HepG2 (cell line): Measurements from ENCODE around the gene SNRPD3. TPM values are rescaled to one million over a fixed set of nuclear protein-coding genes. Genes with fewer than 3 reads are reported as not detected.

Experiments used
- FOXK1 ChIP-seq: sonication (generic); formaldehyde crosslinking; IDR thresholded peaks from 2 replicates; pipeline ENCODE4 v1.4.0; 2020; ENCODE audit warnings: low read depth, missing genetic modification reagents, borderline replicate concordance
- HDAC1 ChIP-seq: sonication (generic); formaldehyde crosslinking; IDR thresholded peaks from 2 replicates; pipeline ENCODE4 v1.5.1; 2020; ENCODE audit warnings: mild to moderate bottlenecking, missing genetic modification reagents
- HNRNPK ChIP-seq: fragments of 200-400 bp; formaldehyde crosslinking; IDR thresholded peaks from 2 replicates; pipeline ENCODE4 v1.6.1; 2018; ENCODE audit warnings: low read length, low read depth, moderate library complexity, mild to moderate bottlenecking; ENCODE audit not compliant: poor library complexity, severe bottlenecking
- HOXA3 ChIP-seq: sonication (generic); formaldehyde crosslinking; IDR thresholded peaks from 2 replicates; pipeline ENCODE4 v1.5.0; 2020; ENCODE audit warnings: missing genetic modification reagents
- MEIS1 ChIP-seq: sonication (generic); formaldehyde crosslinking; IDR thresholded peaks from 2 replicates; pipeline ENCODE4 v1.9.0; 2021; ENCODE audit warnings: mild to moderate bottlenecking, missing genetic modification reagents, moderate library complexity, borderline replicate concordance
- NCOA2 ChIP-seq: sonication (generic); formaldehyde crosslinking; IDR thresholded peaks from 2 replicates; pipeline ENCODE4 v1.8.0; 2022; ENCODE audit warnings: inconsistent platforms
- POLR2AphosphoS2 ChIP-seq: IDR thresholded peaks from 2 replicates; pipeline ENCODE4 v1.6.1; 2011; ENCODE audit warnings: low read depth, low read length, improper control_type of control experiment
- PPARG ChIP-seq: conservative IDR thresholded peaks from 2 replicates; pipeline ENCODE4 v1.6.1; 2016; ENCODE audit warnings: missing biosample characterization, missing genetic modification reagents
- RBM22 ChIP-seq: fragments of 200-400 bp; formaldehyde crosslinking; optimal IDR thresholded peaks from 2 replicates; pipeline ENCODE3; 2017; ENCODE audit warnings: mild to moderate bottlenecking, low read length, moderate library complexity
- RXRB ChIP-seq: IDR thresholded peaks from 2 replicates; pipeline ENCODE4 v1.6.1; 2016; ENCODE audit warnings: borderline replicate concordance, missing genetic modification reagents, missing compliant biosample characterization
- SATB2 ChIP-seq: sonication (generic); formaldehyde crosslinking; IDR thresholded peaks from 2 replicates; pipeline ENCODE4 v1.5.0; 2020; ENCODE audit warnings: missing genetic modification reagents
- SKI ChIP-seq: fragments of 450-650 bp; IDR thresholded peaks from one replicate; pipeline ENCODE4 v1.6.1; 2018; ENCODE audit warnings: mild to moderate bottlenecking; ENCODE audit not compliant: partially characterized antibody
- TGIF2 ChIP-seq: IDR thresholded peaks from 2 replicates; pipeline ENCODE4 v1.6.1; 2016; ENCODE audit warnings: control low read depth, missing compliant biosample characterization
- WIZ ChIP-seq: sonication (generic); formaldehyde crosslinking; IDR thresholded peaks from 2 replicates; pipeline ENCODE4 v1.5.1; 2020; ENCODE audit warnings: mild to moderate bottlenecking, missing genetic modification reagents
- ZBTB1 ChIP-seq: sonication (generic); formaldehyde crosslinking; IDR thresholded peaks from 2 replicates; pipeline ENCODE4 v1.4.0; 2020; ENCODE audit warnings: missing genetic modification reagents, borderline replicate concordance
- ZFP36 ChIP-seq: fragments of 150-350 bp; IDR thresholded peaks from 2 replicates; pipeline ENCODE4 v1.6.1; 2018; ENCODE audit warnings: borderline replicate concordance, low read length, low read depth; ENCODE audit not compliant: partially characterized antibody
- ZNF10 ChIP-seq: sonication (generic); formaldehyde crosslinking; IDR thresholded peaks from 2 replicates; pipeline ENCODE4 v1.4.0; 2020; ENCODE audit warnings: mild to moderate bottlenecking, low read depth, missing genetic modification reagents, borderline replicate concordance
- ZNF225 ChIP-seq: sonication (generic); formaldehyde crosslinking; IDR thresholded peaks from 2 replicates; pipeline ENCODE4 v1.4.0; 2020; ENCODE audit warnings: mild to moderate bottlenecking, missing genetic modification reagents
- ZNF382 ChIP-seq: sonication (generic); formaldehyde crosslinking; IDR thresholded peaks from 2 replicates; pipeline ENCODE4 v1.5.0; 2020; ENCODE audit warnings: missing genetic modification reagents, mild to moderate bottlenecking, borderline replicate concordance
- ZNF414 ChIP-seq: sonication (generic); formaldehyde crosslinking; IDR thresholded peaks from 2 replicates; pipeline ENCODE4 v1.5.0; 2020; ENCODE audit warnings: missing genetic modification reagents
- ZNF510 ChIP-seq: sonication (generic); formaldehyde crosslinking; IDR thresholded peaks from 2 replicates; pipeline ENCODE4 v1.4.0; 2020; ENCODE audit warnings: low read depth, mild to moderate bottlenecking, missing genetic modification reagents
- ZNF572 ChIP-seq: sonication (generic); formaldehyde crosslinking; IDR thresholded peaks from 2 replicates; pipeline ENCODE4 v1.5.1; 2020; ENCODE audit warnings: mild to moderate bottlenecking, missing genetic modification reagents
- ZNF629 ChIP-seq: sonication (generic); formaldehyde crosslinking; conservative IDR thresholded peaks from 2 replicates; pipeline ENCODE4 v1.5.0; 2020; ENCODE audit warnings: missing genetic modification reagents
- ZNF644 ChIP-seq: IDR thresholded peaks from 2 replicates; pipeline ENCODE4 v1.6.1; 2016; ENCODE audit warnings: low read depth
- ZNF703 ChIP-seq: sonication (generic); formaldehyde crosslinking; IDR thresholded peaks from 2 replicates; pipeline ENCODE4 v1.5.1; 2020; ENCODE audit warnings: missing genetic modification reagents, mild to moderate bottlenecking, moderate library complexity, borderline replicate concordance
- ZNF709 ChIP-seq: sonication (generic); formaldehyde crosslinking; IDR thresholded peaks from 2 replicates; pipeline ENCODE4 v1.5.0; 2020; ENCODE audit warnings: mild to moderate bottlenecking, missing genetic modification reagents
- ZNF788 ChIP-seq: sonication (generic); formaldehyde crosslinking; IDR thresholded peaks from 2 replicates; pipeline ENCODE4 v1.5.0; 2020; ENCODE audit warnings: mild to moderate bottlenecking, missing genetic modification reagents, borderline replicate concordance
- ZSCAN12 ChIP-seq: sonication (generic); formaldehyde crosslinking; IDR thresholded peaks from 2 replicates; pipeline ENCODE4 v1.9.0; 2021; ENCODE audit warnings: mild to moderate bottlenecking, missing genetic modification reagents
- polyA plus RNA-seq, 8 experiments: library from polyadenylated mRNA; depleted of rRNA in 3 of 8; stranded (reverse) in 7 of 8; unstranded in 1 of 8; fragments of >200 nt; fragmentation: Illumina TruSeq in 4 of 8; extraction: Trizol in 4 of 8; gene quantifications; 2 replicates each; pipeline versions ENCODE4 v1.2.1 to v1.2.3, GENCODE V29; 2011 to 2016; ENCODE audit warnings: low read depth in 4 of 8, missing spikeins in 1 of 8, mixed read lengths in 1 of 8; ENCODE audit not compliant: insufficient read depth in 1 of 8
- total RNA-seq, 5 experiments: library from RNA; depleted of rRNA; stranded (reverse); fragments of >200 nt; fragmentation: Illumina TruSeq; extraction: Trizol; gene quantifications; 2 replicates each; pipeline ENCODE4 v1.2.3, GENCODE V29; 2016; ENCODE audit warnings: low read depth in 1 of 5
- TF ChIP-seq, protein P1 (sequence below): sonication (generic); formaldehyde crosslinking; IDR thresholded peaks from 2 replicates; pipeline ENCODE4 v1.5.0; 2020; ENCODE audit warnings: mild to moderate bottlenecking, missing genetic modification reagents, borderline replicate concordance

SNRPD3 gene
- total and polyA plus RNA-seq, 2 of the 13 experiments (the other 11 are each of a cell fraction or from before 2014, with no cell fraction given): 110 to 209 TPM

DNA sequence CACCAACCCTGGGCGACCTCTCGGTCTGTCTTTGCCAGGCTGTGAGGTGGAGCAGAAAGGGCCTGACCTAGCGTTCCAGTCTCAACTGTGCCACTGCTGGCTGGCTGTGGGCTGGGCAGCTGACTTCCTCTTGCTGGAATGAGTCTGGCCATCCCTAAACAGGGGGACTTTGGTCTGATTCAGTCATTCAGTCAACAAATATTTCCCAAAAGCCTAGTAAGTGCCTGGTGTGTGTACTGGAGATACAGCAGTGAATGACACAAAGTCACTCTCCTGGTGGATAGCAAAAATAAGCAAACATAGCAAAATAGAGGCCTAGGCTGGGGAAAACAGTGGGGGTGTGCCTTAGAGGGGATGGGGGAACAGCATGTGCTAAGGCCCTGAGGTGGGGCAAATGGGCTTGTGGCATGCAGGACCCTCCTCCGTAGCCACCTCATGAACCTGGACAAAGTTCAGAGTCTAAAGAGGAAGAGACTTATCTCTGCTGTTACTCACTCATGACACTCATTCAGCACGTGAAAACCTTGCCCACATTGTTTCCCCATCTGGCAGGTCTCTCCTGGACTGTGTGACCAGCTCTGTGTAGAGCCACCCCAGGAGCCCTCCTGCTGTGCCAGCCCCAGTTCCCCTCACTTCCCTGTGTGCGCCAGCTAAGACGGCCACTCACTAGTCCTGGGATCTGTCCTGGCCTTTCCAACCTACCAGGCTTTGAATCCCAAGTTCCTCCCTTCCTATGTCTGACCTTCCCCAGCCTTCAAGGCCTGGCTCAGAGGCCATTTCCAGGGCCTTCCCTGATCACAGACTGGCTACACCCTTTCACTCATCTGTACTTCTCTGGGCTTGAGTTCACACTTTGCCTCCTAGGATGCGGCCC, 5.5 kb upstream of the SNRPD3 start (continued):
- TF ChIP-seq HNRNPK (no peak), HOXA3 (peak; percentile 81; the same call in 1 of the 2 replicates), ZNF414 (CRISPR knock-in tag) (peak; percentile 90), ZNF788 (peak; percentile 78), ZNF572 (CRISPR knock-in tag) (no peak), ZNF629 (CRISPR knock-in tag) (peak; percentile 97), RXRB (peak; percentile 76; the same call in 1 of the 2 replicates), ZNF382 (no peak), SATB2 (CRISPR knock-in tag) (no peak), ZFP36 (no peak), SKI (peak; percentile 90), FOXK1 (peak; percentile 77), PPARG (peak; percentile 64), ZBTB1 (CRISPR knock-in tag) (no peak), NCOA2 (CRISPR knock-in tag) (peak; percentile 91), ZNF644 (CRISPR knock-in tag) (peak; percentile 28; the same call in 1 of the 2 replicates), ZNF703 (CRISPR knock-in tag) (no peak), MEIS1 (CRISPR knock-in tag) (peak; percentile 41), ZNF709 (CRISPR knock-in tag) (peak; percentile 47; the same call in 1 of the 2 replicates), RBM22 (peak; percentile 28), WIZ (CRISPR knock-in tag) (no peak), ZSCAN12 (CRISPR knock-in tag) (no peak), ZNF10 (no peak), HDAC1 (CRISPR knock-in tag) (peak; percentile 94), ZNF510 (CRISPR knock-in tag) (no peak), ZNF225 (CRISPR knock-in tag) (no peak; the same call in 1 of the 2 replicates), TGIF2 (CRISPR knock-in tag) (peak; percentile 83; the same call in 1 of the 2 replicates), POLR2AphosphoS2 (peak; percentile 72; the same call in 1 of the 2 replicates)
- TF ChIP-seq, protein P1, sequence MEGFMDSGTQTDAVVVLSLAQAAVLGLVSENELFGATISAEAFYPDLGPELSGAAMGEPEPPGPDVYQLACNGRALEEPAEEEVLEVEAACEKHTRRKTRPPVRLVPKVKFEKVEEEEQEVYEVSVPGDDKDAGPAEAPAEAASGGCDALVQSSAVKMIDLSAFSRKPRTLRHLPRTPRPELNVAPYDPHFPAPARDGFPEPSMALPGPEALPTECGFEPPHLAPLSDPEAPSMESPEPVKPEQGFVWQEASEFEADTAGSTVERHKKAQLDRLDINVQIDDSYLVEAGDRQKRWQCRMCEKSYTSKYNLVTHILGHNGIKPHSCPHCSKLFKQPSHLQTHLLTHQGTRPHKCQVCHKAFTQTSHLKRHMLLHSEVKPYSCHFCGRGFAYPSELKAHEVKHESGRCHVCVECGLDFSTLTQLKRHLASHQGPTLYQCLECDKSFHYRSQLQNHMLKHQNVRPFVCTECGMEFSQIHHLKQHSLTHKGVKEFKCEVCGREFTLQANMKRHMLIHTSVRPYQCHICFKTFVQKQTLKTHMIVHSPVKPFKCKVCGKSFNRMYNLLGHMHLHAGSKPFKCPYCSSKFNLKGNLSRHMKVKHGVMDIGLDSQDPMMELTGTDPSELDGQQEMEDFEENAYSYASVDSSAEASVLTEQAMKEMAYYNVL (CRISPR knock-in tag): peak; percentile 86
